Neural cell (in vitro differentiated cells): ENCODE measurements around the gene VWA3B. TPM values are rescaled to one million over a fixed set of nuclear protein-coding genes. Genes with fewer than 3 reads are reported as not detected.

Experiments
- H2AFZ ChIP-seq: fragments of 200-600, 300-800 bp; sonication (generic), shearing (Covaris generic); 2 replicates; pipeline ENCODE4 v1.6.0; 2014; ENCODE audit warnings: low read depth, mild to moderate bottlenecking, antibody characterized with exemption, low read length, moderate library complexity
- H3F3A ChIP-seq: fragments of 200-600 bp; shearing (Covaris generic); 2 replicates; pipeline ENCODE4 v1.6.1; 2016; ENCODE audit warnings: mild to moderate bottlenecking, moderate library complexity, mixed read lengths, antibody characterized with exemption, low read length; ENCODE audit not compliant: insufficient read depth, poor library complexity, severe bottlenecking
- H3K27ac ChIP-seq: fragments of 200-600, 300-800 bp; sonication (generic), shearing (Covaris generic); 2 replicates; pipeline ENCODE4 v1.5.1; 2014; ENCODE audit warnings: mild to moderate bottlenecking, low read length, moderate library complexity
- H3K27me3 ChIP-seq: fragments of 300-800, 200-600 bp; sonication (generic), shearing (Covaris generic); 2 replicates; pipeline ENCODE4 v1.6.0; 2014; ENCODE audit warnings: mild to moderate bottlenecking, low read depth, low read length, moderate library complexity; ENCODE audit not compliant: insufficient read depth
- H3K36me3 ChIP-seq: fragments of 300-800, 200-600 bp; sonication (generic), shearing (Covaris generic); 2 replicates; pipeline ENCODE4 v1.5.1; 2014; ENCODE audit warnings: mild to moderate bottlenecking, antibody characterized with exemption, low read length, moderate library complexity; ENCODE audit not compliant: insufficient read depth
- H3K4me2 ChIP-seq: fragments of 300-800, 200-600 bp; sonication (generic), shearing (Covaris generic); 2 replicates; pipeline ENCODE4 v1.6.0; 2014; ENCODE audit warnings: mild to moderate bottlenecking, low read length
- H3K4me3 ChIP-seq: fragments of 300-800, 200-600 bp; sonication (generic), shearing (Covaris generic); 2 replicates; pipeline ENCODE4 v1.5.1; 2014; ENCODE audit warnings: mild to moderate bottlenecking, low read length, moderate library complexity
- H3K79me2 ChIP-seq: fragments of 200-600 bp; shearing (Covaris generic); replicated peaks from 2 replicates; pipeline ENCODE4 v1.6.0; 2014; ENCODE audit warnings: mild to moderate bottlenecking, low read length, moderate library complexity; ENCODE audit not compliant: insufficient read depth
- H3K9ac ChIP-seq: fragments of 300-800, 200-600 bp; sonication (generic), shearing (Covaris generic); 2 replicates; pipeline ENCODE4 v1.6.1; 2016; ENCODE audit warnings: mild to moderate bottlenecking, low read length, mixed read lengths
- H3K9me2 ChIP-seq: fragments of 200-600 bp; shearing (Covaris generic); 2 replicates; pipeline ENCODE4 v1.6.1; 2016; ENCODE audit warnings: mild to moderate bottlenecking, low read length, mixed read lengths; ENCODE audit not compliant: insufficient read depth
- H3K9me3 ChIP-seq: fragments of 200-600, 300-800 bp; sonication (generic), shearing (Covaris generic); 2 replicates; pipeline ENCODE4 v1.6.1; 2016; ENCODE audit warnings: mild to moderate bottlenecking, mixed run types, low read length, moderate library complexity, mixed read lengths
- H4K20me1 ChIP-seq: fragments of 200-600 bp; shearing (Covaris generic); 2 replicates; pipeline ENCODE4 v1.6.1; 2016; ENCODE audit warnings: mild to moderate bottlenecking, mixed run types; ENCODE audit not compliant: insufficient read depth
- EP300 ChIP-seq: fragments of 450-650 bp; conservative IDR thresholded peaks from 2 replicates; pipeline ENCODE4 v1.6.1; 2014; ENCODE audit warnings: antibody characterized with exemption, mild to moderate bottlenecking, moderate library complexity; ENCODE audit not compliant: poor library complexity, severe bottlenecking
- EZH2 ChIP-seq: fragments of 200-600, 300-800 bp; shearing (Covaris generic), sonication (generic); IDR thresholded peaks from 2 replicates; pipeline ENCODE4 v1.6.1; 2014; ENCODE audit warnings: antibody characterized with exemption, low read length, borderline replicate concordance, mild to moderate bottlenecking; ENCODE audit not compliant: insufficient read depth, poor library complexity, severe bottlenecking
- MXI1 ChIP-seq: fragments of 450-650 bp; conservative IDR thresholded peaks from 2 replicates; pipeline ENCODE4 v1.6.1; 2014; ENCODE audit warnings: antibody characterized with exemption, mild to moderate bottlenecking; ENCODE audit not compliant: poor library complexity, severe bottlenecking
- POLR2AphosphoS5 ChIP-seq: IDR thresholded peaks from 2 replicates; pipeline ENCODE4 v1.6.1; 2012
- RAD21 ChIP-seq: fragments of 450-650 bp; conservative IDR thresholded peaks from 2 replicates; pipeline ENCODE4 v1.6.1; 2014; ENCODE audit warnings: antibody characterized with exemption, mild to moderate bottlenecking, moderate library complexity
- SMC3 ChIP-seq: fragments of 450-650 bp; conservative IDR thresholded peaks from 2 replicates; pipeline ENCODE4 v1.6.1; 2014; ENCODE audit warnings: antibody characterized with exemption, mild to moderate bottlenecking, moderate library complexity; ENCODE audit not compliant: poor library complexity
- TAF1 ChIP-seq: IDR thresholded peaks from 2 replicates; pipeline ENCODE4 v1.6.1; 2012; ENCODE audit warnings: low read depth
- polyA plus RNA-seq: library from polyadenylated mRNA; depleted of rRNA; stranded (reverse); fragments of >200 nt; gene quantifications from 2 replicates; pipeline ENCODE4 v1.2.3, GENCODE V29; 2014
- TF ChIP-seq, protein P1 (sequence below): fragments of 450-650 bp; IDR thresholded peaks from 2 replicates; pipeline ENCODE4 v1.5.1; 2014; ENCODE audit warnings: antibody characterized with exemption, mild to moderate bottlenecking, moderate library complexity; ENCODE audit not compliant: poor library complexity, severe bottlenecking
- TF ChIP-seq, protein P2 (sequence below): IDR thresholded peaks from 2 replicates; pipeline ENCODE4 v1.6.1; 2012; ENCODE audit warnings: borderline replicate concordance

The VWA3B gene
- polyA plus RNA-seq, 1 donor from 2014 or later: not detected

DNA sequence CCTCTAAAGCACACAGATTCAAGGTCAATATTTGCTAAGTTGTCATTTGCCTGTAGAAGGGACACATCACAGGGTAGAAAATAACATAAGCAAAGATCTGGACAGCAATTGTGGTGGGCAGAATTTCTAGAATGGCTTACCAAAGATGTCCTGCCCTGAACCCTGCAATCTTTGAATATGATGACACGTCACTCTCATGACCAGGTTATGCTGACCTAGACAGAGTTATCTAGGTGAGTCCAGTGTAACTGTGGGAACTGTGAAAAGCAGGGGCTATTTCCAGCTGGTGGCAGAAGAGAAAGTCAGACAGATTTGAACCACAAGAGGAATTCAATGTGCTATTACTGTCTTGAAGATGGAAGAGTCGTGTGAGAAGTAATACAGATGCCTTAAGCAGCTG, 147.0 kb downstream of the VWA3B start:
- no peaks in the 10 kb centered on the region for H3F3A ChIP-seq
- no peaks in the 10 kb centered on the region for H3K36me3 ChIP-seq
- no peaks in the 10 kb centered on the region for H3K9me2 ChIP-seq

DNA sequence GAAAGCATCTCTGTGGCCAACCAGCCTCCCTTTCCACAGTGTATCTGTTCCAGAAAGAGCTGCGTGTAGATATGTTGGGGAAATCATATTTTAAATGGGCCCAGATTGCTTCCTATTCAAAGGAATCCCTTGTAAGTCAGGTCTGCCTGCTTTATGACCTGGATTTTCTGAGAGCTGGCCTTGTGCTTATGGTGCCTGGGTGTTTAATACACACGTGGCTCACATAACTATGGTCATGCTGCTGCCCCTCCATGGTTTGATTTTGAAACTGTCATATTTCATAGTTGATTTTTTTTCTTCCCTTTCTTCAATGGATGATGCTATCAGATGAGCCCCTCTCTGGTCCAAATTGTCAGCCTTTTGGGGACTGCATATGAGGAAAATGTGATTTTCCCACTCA, 147.8 kb downstream of the VWA3B start:
- Histone ChIP-seq H3K4me3 (no peak overlapping the region), H3K27me3 (no peaks in the 10 kb centered on the region), H3K9ac (no peak overlapping the region), H4K20me1 (no peaks in the 10 kb centered on the region), H2AFZ (no peak overlapping the region), H3K4me2 (no peak overlapping the region), H3K79me2 (no peaks in the 10 kb centered on the region), H3K9me2 (no peaks in the 10 kb centered on the region), H3K36me3 (no peaks in the 10 kb centered on the region), H3K9me3 (no peaks in the 10 kb centered on the region), H3F3A (no peaks in the 10 kb centered on the region), H3K27ac (no peak overlapping the region)
- TF ChIP-seq MXI1 (no peak), RAD21 (peak; percentile 21), SMC3 (no peak), POLR2AphosphoS5 (no peak)
- TF ChIP-seq, protein P1, sequence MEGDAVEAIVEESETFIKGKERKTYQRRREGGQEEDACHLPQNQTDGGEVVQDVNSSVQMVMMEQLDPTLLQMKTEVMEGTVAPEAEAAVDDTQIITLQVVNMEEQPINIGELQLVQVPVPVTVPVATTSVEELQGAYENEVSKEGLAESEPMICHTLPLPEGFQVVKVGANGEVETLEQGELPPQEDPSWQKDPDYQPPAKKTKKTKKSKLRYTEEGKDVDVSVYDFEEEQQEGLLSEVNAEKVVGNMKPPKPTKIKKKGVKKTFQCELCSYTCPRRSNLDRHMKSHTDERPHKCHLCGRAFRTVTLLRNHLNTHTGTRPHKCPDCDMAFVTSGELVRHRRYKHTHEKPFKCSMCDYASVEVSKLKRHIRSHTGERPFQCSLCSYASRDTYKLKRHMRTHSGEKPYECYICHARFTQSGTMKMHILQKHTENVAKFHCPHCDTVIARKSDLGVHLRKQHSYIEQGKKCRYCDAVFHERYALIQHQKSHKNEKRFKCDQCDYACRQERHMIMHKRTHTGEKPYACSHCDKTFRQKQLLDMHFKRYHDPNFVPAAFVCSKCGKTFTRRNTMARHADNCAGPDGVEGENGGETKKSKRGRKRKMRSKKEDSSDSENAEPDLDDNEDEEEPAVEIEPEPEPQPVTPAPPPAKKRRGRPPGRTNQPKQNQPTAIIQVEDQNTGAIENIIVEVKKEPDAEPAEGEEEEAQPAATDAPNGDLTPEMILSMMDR: peak; percentile 15

More for the DNA sequence above, 147.0 kb downstream of the VWA3B start:
- H3K4me3 ChIP-seq: no peak overlapping the region
- H2AFZ ChIP-seq: no peak overlapping the region
- no peak overlapping the region for H3K27ac ChIP-seq
- no peaks in the 10 kb centered on the region for H3K27me3 ChIP-seq
- H3K79me2 ChIP-seq: no peaks in the 10 kb centered on the region
- TF ChIP-seq, protein P2, sequence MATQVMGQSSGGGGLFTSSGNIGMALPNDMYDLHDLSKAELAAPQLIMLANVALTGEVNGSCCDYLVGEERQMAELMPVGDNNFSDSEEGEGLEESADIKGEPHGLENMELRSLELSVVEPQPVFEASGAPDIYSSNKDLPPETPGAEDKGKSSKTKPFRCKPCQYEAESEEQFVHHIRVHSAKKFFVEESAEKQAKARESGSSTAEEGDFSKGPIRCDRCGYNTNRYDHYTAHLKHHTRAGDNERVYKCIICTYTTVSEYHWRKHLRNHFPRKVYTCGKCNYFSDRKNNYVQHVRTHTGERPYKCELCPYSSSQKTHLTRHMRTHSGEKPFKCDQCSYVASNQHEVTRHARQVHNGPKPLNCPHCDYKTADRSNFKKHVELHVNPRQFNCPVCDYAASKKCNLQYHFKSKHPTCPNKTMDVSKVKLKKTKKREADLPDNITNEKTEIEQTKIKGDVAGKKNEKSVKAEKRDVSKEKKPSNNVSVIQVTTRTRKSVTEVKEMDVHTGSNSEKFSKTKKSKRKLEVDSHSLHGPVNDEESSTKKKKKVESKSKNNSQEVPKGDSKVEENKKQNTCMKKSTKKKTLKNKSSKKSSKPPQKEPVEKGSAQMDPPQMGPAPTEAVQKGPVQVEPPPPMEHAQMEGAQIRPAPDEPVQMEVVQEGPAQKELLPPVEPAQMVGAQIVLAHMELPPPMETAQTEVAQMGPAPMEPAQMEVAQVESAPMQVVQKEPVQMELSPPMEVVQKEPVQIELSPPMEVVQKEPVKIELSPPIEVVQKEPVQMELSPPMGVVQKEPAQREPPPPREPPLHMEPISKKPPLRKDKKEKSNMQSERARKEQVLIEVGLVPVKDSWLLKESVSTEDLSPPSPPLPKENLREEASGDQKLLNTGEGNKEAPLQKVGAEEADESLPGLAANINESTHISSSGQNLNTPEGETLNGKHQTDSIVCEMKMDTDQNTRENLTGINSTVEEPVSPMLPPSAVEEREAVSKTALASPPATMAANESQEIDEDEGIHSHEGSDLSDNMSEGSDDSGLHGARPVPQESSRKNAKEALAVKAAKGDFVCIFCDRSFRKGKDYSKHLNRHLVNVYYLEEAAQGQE: no peak
- no peak overlapping the region for H3K4me2 ChIP-seq
- H3K9me3 ChIP-seq: no peaks in the 10 kb centered on the region
- no peak overlapping the region for H3K9ac ChIP-seq
- no peaks in the 10 kb centered on the region for H4K20me1 ChIP-seq

DNA sequence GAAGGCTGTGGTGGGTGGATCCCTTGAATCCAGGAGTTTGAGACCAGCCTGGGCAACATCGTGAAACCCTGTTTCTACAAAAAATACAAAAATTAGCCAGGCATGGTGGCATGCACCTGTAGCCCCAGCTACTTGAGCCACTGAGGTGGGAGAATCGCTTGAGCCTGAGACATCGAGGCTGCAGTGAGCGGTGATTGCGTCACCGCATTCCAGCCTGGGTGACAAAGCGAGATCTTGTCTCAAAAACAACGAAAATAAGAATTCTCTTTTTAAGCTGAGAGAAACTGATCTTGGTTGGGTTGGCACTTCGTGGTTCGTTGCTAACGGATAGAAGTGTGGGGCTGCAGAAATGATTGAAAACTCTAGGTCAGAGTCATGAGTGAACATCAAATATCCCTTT, 150.0 kb downstream of the VWA3B start:
- Histone ChIP-seq H3K9ac (no peak overlapping the region), H3K27ac (no peak overlapping the region), H3K9me2 (no peaks in the 10 kb centered on the region), H3K36me3 (no peaks in the 10 kb centered on the region), H4K20me1 (no peaks in the 10 kb centered on the region), H3K4me3 (no peak overlapping the region), H3K27me3 (no peaks in the 10 kb centered on the region), H3K79me2 (no peaks in the 10 kb centered on the region), H3F3A (no peaks in the 10 kb centered on the region), H2AFZ (no peak overlapping the region), H3K4me2 (no peak overlapping the region), H3K9me3 (no peaks in the 10 kb centered on the region)
- TF ChIP-seq, protein P2: no peak
- no peak for TF ChIP-seq EZH2
- TF ChIP-seq SMC3: no peak
- no peak for TF ChIP-seq TAF1
- no peak for TF ChIP-seq EP300
- no peak for TF ChIP-seq MXI1
- no peak for TF ChIP-seq RAD21
- no peak for TF ChIP-seq POLR2AphosphoS5
- TF ChIP-seq, protein P1: no peak
